Glomerular endothelial cell (primary cell): ENCODE results near the gene GCM1. TPM values are rescaled to one million over a fixed set of nuclear protein-coding genes. Genes with fewer than 3 reads are reported as not detected.

Experiments used
- DNase-seq: peaks from one replicate; pipeline ENCODE4 v3.0.0-alpha.2; 2011; ENCODE audit warnings: low read depth, low spot score; ENCODE audit errors: extremely low read depth
- total RNA-seq: library from RNA; depleted of rRNA; stranded (reverse); fragments of >200 nt; gene quantifications from 2 replicates; pipeline ENCODE4 v1.2.3, GENCODE V29; 2015

GCM1 gene
- total RNA-seq, 1 donor from 2014 or later, result not detected

GRCh38 chr6:53154071-53154470 is 5.4 kb upstream of the GCM1 start:
- no peak for DNase-seq

GRCh38 chr6:53152576-53152975 is 3.9 kb upstream of the GCM1 start:
- no peak for DNase-seq

- DNase-seq, result no peak
Observed at GRCh38 chr6:53151676-53152075, 3.0 kb upstream of the GCM1 start.

- no peak for DNase-seq
Observed at GRCh38 chr6:53144802-53145201, 3.8 kb downstream of the GCM1 start.

GRCh38 chr6:53143710-53144109 is 4.9 kb downstream of the GCM1 start:
- DNase-seq, result no peak

GRCh38 chr6:53142810-53143209 is 5.8 kb downstream of the GCM1 start:
- DNase-seq, result no peak

GRCh38 chr6:53139841-53140413 is 8.7 kb downstream of the GCM1 start:
- DNase-seq, result no peak

GRCh38 chr6:53136000-53136609 is 12.5 kb downstream of the GCM1 start:
- DNase-seq, result no peak

- DNase-seq, result no peak
Observed at GRCh38 chr6:53134601-53135235, 13.9 kb downstream of the GCM1 start.

- no peak for DNase-seq
Observed at GRCh38 chr6:53133961-53134360, 14.7 kb downstream of the GCM1 start.

GRCh38 chr6:53130569-53131290 is 17.9 kb downstream of the GCM1 start:
- DNase-seq, result no peak

- no peak for DNase-seq
Observed at GRCh38 chr6:53128842-53129241, 19.8 kb downstream of the GCM1 start.

- no peak for DNase-seq
Observed at GRCh38 chr6:53125276-53125675, 23.4 kb downstream of the GCM1 start.

- no peak for DNase-seq
Observed at GRCh38 chr6:53124131-53124800, 24.4 kb downstream of the GCM1 start.

GRCh38 chr6:53119772-53120409 is 28.8 kb downstream of the GCM1 start:
- no peak for DNase-seq

- no peak for DNase-seq
Observed at GRCh38 chr6:53119349-53119748, 29.3 kb downstream of the GCM1 start.

GRCh38 chr6:53115741-53116140 is 32.9 kb downstream of the GCM1 start:
- no peak for DNase-seq

GRCh38 chr6:53115113-53115512 is 33.5 kb downstream of the GCM1 start:
- DNase-seq, result no peak

- DNase-seq, result no peak
Observed at GRCh38 chr6:53113742-53114141, 34.9 kb downstream of the GCM1 start.

GRCh38 chr6:53112871-53113270 is 35.8 kb downstream of the GCM1 start:
- DNase-seq, result no peak

GRCh38 chr6:53112404-53112803 is 36.2 kb downstream of the GCM1 start:
- DNase-seq, result no peak
